Fibroblast of mammary gland (primary cell): ENCODE results near the gene RBMS3.

Experiments used
- DNase-seq: peaks from one replicate; pipeline ENCODE4 v3.0.0-alpha.2; 2010; ENCODE audit warnings: low read depth
- H3K4me3 ChIP-seq: 2 replicates; pipeline ENCODE4 v1.5.1; 2011; ENCODE audit warnings: low read depth, mild to moderate bottlenecking, low read length, moderate library complexity; ENCODE audit not compliant: control insufficient read depth
- CTCF ChIP-seq: conservative IDR thresholded peaks from 2 replicates; pipeline ENCODE4 v1.5.1; 2011; ENCODE audit warnings: low read depth, low read length, inconsistent platforms; ENCODE audit not compliant: control insufficient read depth, insufficient read depth

Gene RBMS3

GRCh38 chr3:29922992-29923746, 642.3 kb downstream of the RBMS3 start:
- DNase-seq, result peak; percentile 97
- H3K4me3 ChIP-seq, result no peak overlapping the region
- TF ChIP-seq CTCF, result no peak

GRCh38 chr3:29924783-29925561, 644.1 kb downstream of the RBMS3 start:
- no peak for TF ChIP-seq CTCF
- DNase-seq, result peak; percentile 51
- H3K4me3 ChIP-seq, result no peak overlapping the region

GRCh38 chr3:29926378-29926777, 645.5 kb downstream of the RBMS3 start:
- no peak for DNase-seq

GRCh38 chr3:29932696-29933325, 651.9 kb downstream of the RBMS3 start:
- no peak overlapping the region for H3K4me3 ChIP-seq
- TF ChIP-seq CTCF, result no peak
- DNase-seq, result no peak

More at GRCh38 chr3:29926378-29926777, 645.5 kb downstream of the RBMS3 start:
- no peak for TF ChIP-seq CTCF
- no peak overlapping the region for H3K4me3 ChIP-seq

- no peak for TF ChIP-seq CTCF
- H3K4me3 ChIP-seq, result no peak overlapping the region
- DNase-seq, result no peak
These were observed 653.1 kb downstream of the RBMS3 start for GRCh38 chr3:29933802-29934490.

- H3K4me3 ChIP-seq, result no peak overlapping the region
- DNase-seq, result no peak
- TF ChIP-seq CTCF, result no peak
These were observed 653.9 kb downstream of the RBMS3 start for GRCh38 chr3:29934751-29935150.
